ENCODE measurements around the gene CPED1.

DNA sequence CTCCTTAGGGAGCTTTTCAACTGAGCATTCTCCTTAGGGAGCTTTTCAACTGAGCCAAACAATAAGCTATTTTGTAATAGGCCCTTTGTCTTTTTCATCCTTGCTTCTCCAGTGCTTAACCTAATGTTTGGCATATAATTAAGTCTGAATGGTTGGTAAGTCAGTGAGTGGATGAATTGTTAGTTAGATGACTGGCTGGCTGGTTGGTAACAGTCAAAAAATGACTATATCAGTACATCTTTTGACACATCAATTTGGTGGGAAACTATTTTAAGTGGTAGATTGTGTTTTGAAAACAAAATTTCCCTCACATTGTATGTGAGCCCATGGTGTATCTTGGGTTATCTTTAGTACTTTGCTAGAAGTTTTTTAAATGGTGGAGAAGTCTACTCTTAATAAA lies 21.6 kb upstream of the CPED1 start:
- TF ChIP-seq, protein P1, sequence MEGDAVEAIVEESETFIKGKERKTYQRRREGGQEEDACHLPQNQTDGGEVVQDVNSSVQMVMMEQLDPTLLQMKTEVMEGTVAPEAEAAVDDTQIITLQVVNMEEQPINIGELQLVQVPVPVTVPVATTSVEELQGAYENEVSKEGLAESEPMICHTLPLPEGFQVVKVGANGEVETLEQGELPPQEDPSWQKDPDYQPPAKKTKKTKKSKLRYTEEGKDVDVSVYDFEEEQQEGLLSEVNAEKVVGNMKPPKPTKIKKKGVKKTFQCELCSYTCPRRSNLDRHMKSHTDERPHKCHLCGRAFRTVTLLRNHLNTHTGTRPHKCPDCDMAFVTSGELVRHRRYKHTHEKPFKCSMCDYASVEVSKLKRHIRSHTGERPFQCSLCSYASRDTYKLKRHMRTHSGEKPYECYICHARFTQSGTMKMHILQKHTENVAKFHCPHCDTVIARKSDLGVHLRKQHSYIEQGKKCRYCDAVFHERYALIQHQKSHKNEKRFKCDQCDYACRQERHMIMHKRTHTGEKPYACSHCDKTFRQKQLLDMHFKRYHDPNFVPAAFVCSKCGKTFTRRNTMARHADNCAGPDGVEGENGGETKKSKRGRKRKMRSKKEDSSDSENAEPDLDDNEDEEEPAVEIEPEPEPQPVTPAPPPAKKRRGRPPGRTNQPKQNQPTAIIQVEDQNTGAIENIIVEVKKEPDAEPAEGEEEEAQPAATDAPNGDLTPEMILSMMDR (IDR thresholded peaks at IDR 0.05; ENCODE audit: low read length) = no peak
- no peak for TF ChIP-seq EZH2 (IDR thresholded peaks at IDR 0.05; ENCODE audit: borderline replicate concordance, low read length)

Measured in OCI-LY1 (cell line).